ENCODE results near the gene ZNF181. TPM values are rescaled to one million over a fixed set of nuclear protein-coding genes. Genes with fewer than 3 reads are reported as not detected.
"Not testable (repeated sequence)": the region's sequence is repeated elsewhere in the genome, so short reads cannot be mapped to it uniquely, and the experiment has no call there.

ZNF181 gene
- polyA plus RNA-seq = 1 to 10 TPM; 8.0 to 9.9 (median 8.8) TPM

- H3K27ac ChIP-seq (ENCODE audit: low read depth, low read length) = peak within 1 kb of the TSS; percentile 94
- WGBS, 3 donors = 0% methylated on average over 67 of the region's 67 CpGs
Measured at GRCh38 chr19:34733746-34734536, at the start of gene ZNF181. Gene ZNF181 (plus strand): TSS chr19:34734243. CDS start chr19:34735038, 795 bp downstream.

- H3K27ac ChIP-seq (ENCODE audit: low read depth, low read length) = not testable (repeated sequence)
- 78 to 98% (median 92%) methylated on average over 5 of the region's 5 CpGs for WGBS, 3 donors
Measured at GRCh38 chr19:34685266-34685665, 48.8 kb upstream of the ZNF181 start.

GRCh38 chr19:34686455-34686854, 47.6 kb upstream of the ZNF181 start:
- no peak overlapping the region for H3K27ac ChIP-seq (ENCODE audit: low read depth, low read length)
- WGBS, 3 donors = 88 to 92% (median 91%) methylated on average over 5 of the region's 5 CpGs

DNA sequence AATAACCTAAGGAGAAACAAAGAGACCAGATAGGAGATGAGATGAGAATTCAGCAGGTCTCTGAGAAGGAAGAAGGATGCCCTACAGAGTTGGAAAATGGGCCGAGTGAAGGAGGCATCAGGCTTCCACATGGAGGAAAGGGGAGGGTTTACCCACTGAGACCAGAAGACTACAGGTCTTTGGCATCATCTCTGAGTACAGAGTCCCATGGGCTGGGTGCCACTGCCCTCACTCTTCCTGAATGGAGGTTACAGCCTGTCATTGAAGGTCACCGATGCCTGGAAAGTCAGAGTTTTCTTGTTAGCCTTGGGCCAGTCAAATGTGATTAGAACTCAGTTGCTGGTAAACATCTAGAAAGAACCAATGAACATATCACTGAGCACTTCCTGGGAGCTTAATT, 46.7 kb upstream of the ZNF181 start:
- H3K27ac ChIP-seq (ENCODE audit: low read depth, low read length) = no peak overlapping the region
- WGBS, 3 donors = 34 to 94% (median 87%) methylated on average over 2 of the region's 2 CpGs

GRCh38 chr19:34688592-34688991, 45.5 kb upstream of the ZNF181 start:
- WGBS, 3 donors = 30 to 78% (median 57%) methylated on average over 1 of the region's 1 CpG
- no peak overlapping the region for H3K27ac ChIP-seq (ENCODE audit: low read depth, low read length)

DNA sequence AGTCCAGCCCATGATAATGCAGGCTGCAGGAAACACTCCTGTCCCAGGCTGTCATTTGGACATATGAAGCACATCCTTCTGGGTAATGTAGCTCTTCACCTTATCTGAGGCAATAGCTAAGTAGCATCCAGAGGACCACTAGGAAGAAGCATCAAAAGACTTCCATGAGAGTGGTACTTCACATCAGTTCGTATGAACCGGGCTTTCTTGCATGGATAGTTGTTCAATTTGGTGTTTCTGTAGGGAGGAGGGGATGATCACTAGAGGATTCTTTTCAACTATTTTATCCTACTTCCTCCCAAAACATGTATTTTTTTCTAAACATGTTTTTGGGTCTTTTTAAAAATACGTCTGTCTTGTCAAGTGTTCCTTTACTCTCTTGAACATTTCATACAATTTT, 43.7 kb upstream of the ZNF181 start:
- 84 to 99% (median 91%) methylated on average over 3 of the region's 3 CpGs for WGBS, 3 donors
- H3K27ac ChIP-seq (ENCODE audit: low read depth, low read length) = no peak overlapping the region

DNA sequence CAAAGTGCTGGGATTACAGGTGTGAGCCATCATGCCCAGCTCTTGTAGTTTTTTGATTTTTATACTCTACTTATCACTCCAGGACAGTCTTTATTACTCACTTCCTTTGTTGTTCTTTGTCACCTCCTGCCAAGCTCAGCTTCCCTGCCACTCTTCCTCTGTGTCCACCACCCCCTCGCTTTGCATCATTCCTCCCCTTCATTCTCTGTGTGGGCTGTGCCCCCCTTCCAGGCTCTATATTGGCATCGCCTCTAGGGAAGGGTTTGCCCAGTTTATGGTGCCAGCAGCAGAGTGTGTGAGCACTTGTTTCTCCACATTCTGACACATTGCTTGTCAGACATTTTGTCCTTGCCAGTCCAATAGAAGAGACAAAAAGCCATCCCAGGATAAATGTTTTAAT, 41.5 kb upstream of the ZNF181 start:
- WGBS, 3 donors = 35 to 45% (median 39%) methylated on average over 2 of the region's 2 CpGs
- H3K27ac ChIP-seq (ENCODE audit: low read depth, low read length) = no peak overlapping the region

- WGBS, 3 donors = 39 to 78% (median 72%) methylated on average over 2 of the region's 2 CpGs
Measured at GRCh38 chr19:34707661-34708060, 26.4 kb upstream of the ZNF181 start.

GRCh38 chr19:34711890-34712289, 22.2 kb upstream of the ZNF181 start:
- no peak overlapping the region for H3K27ac ChIP-seq (ENCODE audit: low read depth, low read length)
- WGBS, 3 donors = 63 to 79% (median 71%) methylated on average over 6 of the region's 6 CpGs

More at GRCh38 chr19:34707661-34708060, 26.4 kb upstream of the ZNF181 start:
- H3K27ac ChIP-seq (ENCODE audit: low read depth, low read length) = no peak overlapping the region

DNA sequence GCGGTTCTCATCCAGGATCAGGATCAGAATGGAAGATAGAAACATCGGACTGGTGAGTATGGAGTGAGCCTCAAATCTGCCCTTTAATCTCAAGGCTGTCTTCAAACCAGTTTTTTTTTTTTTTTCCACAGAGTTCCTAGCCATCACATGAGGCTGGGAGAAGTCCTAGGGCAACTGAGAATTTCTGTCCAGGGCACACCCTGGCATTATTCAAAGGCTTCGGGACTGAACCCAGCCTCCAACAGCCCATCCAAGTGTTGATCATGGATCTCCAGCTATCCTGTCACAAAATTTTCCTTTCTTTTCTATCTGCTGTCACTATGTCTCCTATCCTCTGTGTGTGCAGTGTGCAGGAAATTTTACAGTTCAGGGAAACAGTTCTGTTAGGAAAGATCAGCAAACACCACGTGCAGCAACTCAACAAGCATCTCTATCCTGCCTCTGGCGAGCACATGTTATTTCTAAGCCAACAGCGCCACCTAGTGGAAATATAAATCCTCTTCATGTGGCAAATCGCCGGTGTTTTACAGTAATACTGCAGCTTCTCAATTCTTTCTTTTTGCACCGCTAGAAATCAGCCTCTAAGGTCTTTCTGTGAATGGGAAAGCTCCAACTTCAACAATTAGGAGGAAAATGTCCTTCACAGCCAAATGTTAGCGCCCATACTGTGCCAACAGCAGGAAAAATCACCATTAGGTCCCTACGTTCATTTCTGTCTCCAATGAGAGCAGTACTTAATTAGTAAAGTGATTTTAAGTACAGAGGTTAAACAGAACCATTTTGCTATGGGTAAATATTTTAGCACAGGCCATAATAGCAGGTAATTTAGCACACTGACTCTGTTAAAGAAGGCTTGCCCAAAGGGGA, 21.4 kb upstream of the ZNF181 start:
- WGBS, 3 donors = 34% methylated on average over 11 of the region's 11 CpGs

GRCh38 chr19:34713262-34713637, 20.8 kb upstream of the ZNF181 start:
- WGBS, 3 donors = 83 to 85% (median 85%) methylated on average over 2 of the region's 2 CpGs
- no peak overlapping the region for H3K27ac ChIP-seq (ENCODE audit: low read depth, low read length)

More for the DNA sequence above, 21.4 kb upstream of the ZNF181 start:
- H3K27ac ChIP-seq (ENCODE audit: low read depth, low read length) = no peak overlapping the region

DNA sequence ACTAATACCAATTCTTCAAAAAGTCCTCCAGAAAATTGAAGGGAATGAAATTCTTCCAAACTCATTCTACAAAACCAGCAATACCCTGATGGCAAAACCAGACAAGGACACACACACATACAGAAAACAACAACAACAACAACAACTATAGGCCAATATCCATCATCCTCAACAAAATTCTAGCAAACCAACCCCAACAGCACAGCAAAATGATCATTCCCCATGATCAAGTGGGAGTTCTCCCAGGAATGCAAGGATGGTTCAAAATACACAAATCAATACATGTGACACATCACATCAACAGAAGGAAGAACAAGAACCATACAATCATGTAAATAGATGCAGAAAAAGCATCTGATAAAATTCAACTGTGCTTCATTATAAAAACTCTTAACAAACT, 18.7 kb upstream of the ZNF181 start:
- no peak overlapping the region for H3K27ac ChIP-seq (ENCODE audit: low read depth, low read length)

DNA sequence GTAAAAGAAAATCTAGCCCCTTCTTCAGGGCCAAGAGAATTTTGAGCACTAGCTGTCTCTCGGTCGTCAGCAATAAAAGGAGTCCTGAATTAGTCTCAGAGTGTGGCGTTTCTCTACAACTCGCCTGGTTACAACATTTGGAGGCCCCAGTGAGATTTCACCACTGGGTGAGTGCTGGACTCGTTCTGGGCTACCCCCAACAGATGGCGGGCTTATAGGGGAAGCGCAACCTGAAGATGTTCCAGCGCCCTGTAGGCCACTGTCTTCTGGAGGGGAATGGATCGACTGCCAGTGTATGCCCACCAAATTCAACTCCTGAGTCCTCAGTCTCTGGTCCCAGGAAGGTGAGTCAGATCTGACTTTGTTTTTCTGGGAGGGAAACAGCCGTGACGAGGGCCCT, 11.7 kb upstream of the ZNF181 start:
- H3K27ac ChIP-seq (ENCODE audit: low read depth, low read length) = no peak overlapping the region
- WGBS, 3 donors = 49 to 71% (median 58%) methylated on average over 11 of the region's 11 CpGs

DNA sequence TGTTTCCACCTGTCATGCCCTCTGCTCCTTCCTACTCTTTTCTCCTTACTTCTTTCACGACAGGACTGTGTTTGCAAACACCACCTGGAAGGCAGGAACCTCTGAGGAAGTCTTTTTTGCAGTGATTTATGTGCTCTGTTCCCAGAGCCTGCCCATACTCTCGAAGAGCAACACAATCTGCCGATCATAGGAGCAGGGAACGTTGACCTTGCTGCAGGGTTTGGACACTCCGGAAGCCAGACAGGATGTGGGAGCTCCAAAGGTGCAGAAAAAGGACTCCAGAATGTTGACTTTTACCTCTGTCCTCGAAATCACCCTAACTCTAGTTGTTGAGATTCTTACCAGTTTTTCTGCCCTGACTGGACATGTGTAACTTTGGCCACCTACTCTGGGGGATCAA, 8.6 kb upstream of the ZNF181 start:
- H3K27ac ChIP-seq (ENCODE audit: low read depth, low read length) = no peak overlapping the region
- WGBS, 3 donors = 23 to 32% (median 27%) methylated on average over 6 of the region's 6 CpGs

DNA sequence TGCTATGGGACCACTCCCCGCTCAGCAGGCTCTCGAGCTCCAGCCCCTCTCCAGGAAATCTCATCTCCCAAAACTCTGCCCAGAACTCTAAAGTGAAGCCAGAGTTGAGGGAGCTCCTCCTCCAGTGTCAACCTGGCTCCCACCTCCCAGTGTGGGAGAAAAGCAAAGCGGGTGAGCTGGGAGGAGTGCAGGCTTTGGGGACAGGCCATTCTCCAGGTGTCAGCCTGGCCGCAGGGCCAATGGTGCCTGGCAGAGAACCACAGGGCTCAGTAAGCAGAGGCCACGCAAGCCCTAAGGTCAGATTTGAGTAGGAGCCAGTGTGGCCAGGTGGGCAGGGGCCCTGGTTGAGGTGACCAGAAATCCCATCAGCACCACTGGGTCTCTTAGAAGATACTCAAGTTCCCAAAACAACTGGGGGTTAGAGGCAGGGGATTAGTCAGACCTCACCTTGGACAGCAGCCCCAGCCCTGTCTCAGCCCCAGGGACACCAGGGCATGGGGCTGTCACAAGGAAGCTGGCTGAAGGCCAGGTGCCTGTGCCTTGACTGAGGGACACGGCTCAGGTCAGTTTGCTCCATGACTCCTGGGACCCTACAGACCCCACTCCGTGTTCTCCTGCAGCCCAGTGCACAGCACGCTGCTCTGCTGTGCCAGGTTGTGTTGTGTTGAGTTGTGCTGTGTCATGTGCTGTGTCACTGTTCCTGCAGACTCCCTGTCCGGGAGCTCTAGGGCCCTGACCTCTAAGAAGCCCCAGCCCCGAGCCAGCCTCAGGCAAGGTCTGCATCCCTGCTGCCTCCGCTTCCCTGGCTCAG, 2.8 kb upstream of the ZNF181 start:
- 76 to 88% (median 86%) methylated on average over 11 of the region's 11 CpGs for WGBS, 3 donors
- H3K27ac ChIP-seq (ENCODE audit: low read depth, low read length) = no peak overlapping the region

DNA sequence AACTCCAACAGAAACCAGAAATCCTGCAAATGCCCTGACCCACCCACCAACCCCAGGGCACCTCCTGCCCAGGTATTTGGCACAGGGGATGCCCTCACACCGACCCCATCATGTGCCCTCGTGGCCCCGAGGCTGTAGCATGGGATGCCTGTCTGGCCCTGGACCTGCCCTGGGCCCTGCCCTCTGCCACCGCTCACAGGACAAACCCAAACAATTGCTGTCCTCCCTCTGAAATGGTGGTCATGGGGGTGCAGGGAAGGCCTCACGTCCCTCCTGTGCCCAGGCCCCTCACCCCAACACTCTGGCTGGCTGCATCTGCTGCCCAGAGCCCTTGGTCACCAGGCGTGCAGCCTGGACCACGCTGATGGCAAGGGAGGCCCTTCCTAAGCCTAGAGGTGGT, 2.1 kb upstream of the ZNF181 start:
- WGBS, 3 donors = 82 to 93% (median 88%) methylated on average over 7 of the region's 7 CpGs
- H3K27ac ChIP-seq (ENCODE audit: low read depth, low read length) = no peak overlapping the region

DNA sequence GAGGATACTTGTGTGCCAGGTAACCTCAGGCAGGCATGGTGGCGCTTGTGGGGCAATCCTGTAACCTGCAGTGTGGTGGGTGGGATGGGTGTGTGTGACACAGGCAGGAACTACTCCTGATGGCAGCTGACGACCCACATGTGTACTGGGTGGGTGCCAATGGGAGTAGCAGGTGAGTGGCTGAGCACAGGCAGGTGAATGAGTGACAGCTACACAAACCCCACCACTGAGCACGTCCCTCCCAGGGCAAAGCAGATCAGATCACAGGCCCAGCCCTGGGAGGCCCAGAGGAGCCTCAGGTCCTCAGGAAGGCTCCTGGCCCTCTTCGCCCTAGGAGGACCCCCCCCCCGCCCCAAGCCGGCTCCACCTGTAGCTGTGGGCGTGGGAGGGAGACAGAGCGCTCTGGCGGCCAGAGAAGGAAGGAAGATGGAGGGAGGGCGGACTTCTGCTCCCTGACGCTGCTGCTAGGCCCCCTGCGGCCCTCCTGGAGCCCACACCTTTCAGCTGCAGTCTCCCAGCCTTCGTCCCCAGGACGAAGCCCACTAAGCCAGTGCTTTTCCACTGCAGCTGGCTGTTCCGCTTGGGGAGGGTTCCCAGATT, 1.3 kb upstream of the ZNF181 start:
- 20 to 55% (median 47%) methylated on average over 11 to 15 of the region's 15 CpGs for WGBS, 3 donors
- H3K27ac ChIP-seq (ENCODE audit: low read depth, low read length) = peak overlapping the region; percentile 92

DNA sequence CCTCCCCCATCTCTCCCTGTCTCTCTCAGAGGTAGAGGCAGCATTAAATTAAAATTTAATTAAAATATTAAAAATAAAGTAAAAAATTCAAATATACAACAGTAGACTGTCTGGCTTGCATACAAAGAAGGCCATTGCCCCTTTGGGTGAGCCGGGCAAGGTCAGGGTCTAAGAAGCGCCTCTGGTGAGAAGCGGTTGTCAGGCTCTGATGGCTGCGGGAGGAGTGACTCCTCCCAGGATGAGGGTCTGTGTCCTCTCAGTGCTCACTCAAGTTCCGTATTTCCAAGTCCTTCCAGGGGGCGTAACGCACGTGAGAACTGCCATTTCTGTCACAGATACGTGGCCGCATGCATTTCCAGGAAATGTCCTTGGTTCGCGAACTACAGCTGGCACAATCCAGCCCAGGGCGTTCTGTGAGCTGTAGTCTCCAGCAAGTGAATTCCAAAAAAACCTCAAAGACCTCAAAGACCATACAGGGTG, 737 bp upstream of the ZNF181 start:
- peak overlapping the region; percentile 92 for H3K27ac ChIP-seq (ENCODE audit: low read depth, low read length)
- WGBS, 3 donors = 1% methylated on average over 13 of the region's 13 CpGs
